Body of pancreas (tissue), 4 donors: ENCODE measurements around the gene ADAM33. TPM values are rescaled to one million over a fixed set of nuclear protein-coding genes. Genes with fewer than 3 reads are reported as not detected.

Source experiments
- ATAC-seq: fragments of 150-250 bp; one replicate; pipeline ENCODE4 v1.9.1; 2016
- DNase-seq, 4 donors: peaks; one replicate each; pipeline ENCODE4 v3.0.0-alpha.2; 2019
- H3K27ac ChIP-seq, 4 donors: fragments of 200-600 bp; sonication (generic); 1 replicate in 3 of 4; 2 replicates in 1 of 4; pipeline versions ENCODE4 v1.5.1 to v1.6.1; 2016 to 2019; ENCODE audit warnings: mild to moderate bottlenecking in 1 of 4, mixed read lengths in 1 of 4, moderate library complexity in 1 of 4
- H3K27me3 ChIP-seq, 2 donors: fragments of 200-600 bp; sonication (generic); one replicate each; pipeline ENCODE4 v1.6.0; 2016; ENCODE audit warnings: mild to moderate bottlenecking in 1 of 2
- H3K36me3 ChIP-seq, 2 donors: fragments of 200-600 bp; sonication (generic); replicated peaks in 1 of 2; 2 replicates each; pipeline ENCODE4 v1.5.1; 2016; ENCODE audit warnings: low read depth in 2 of 2; ENCODE audit not compliant: insufficient read depth in 1 of 2
- H3K4me1 ChIP-seq: fragments of 200-600 bp; sonication (generic); one replicate; pipeline ENCODE4 v1.6.0; 2016
- H3K4me3 ChIP-seq, 2 donors: fragments of 200-600 bp; sonication (generic); 1 replicate in 1 of 2; 2 replicates in 1 of 2; pipeline ENCODE4 v1.5.1; 2016 to 2019
- H3K9me3 ChIP-seq, 3 donors: fragments of 200-600 bp; sonication (generic); 1 replicate in 2 of 3; 2 replicates in 1 of 3; pipeline ENCODE4 v1.5.1; 2016
- POLR2A ChIP-seq, 3 donors: fragments of 450-650 bp; IDR thresholded peaks; one replicate each; pipeline ENCODE4 v1.6.1; 2016; ENCODE audit warnings: antibody characterized with exemption in 3 of 3, mild to moderate bottlenecking in 2 of 3
- WGBS, 2 donors: methylation state at CpG; one replicate each; pipeline ENCODE4 v1.1.5; 2017; 5-methylcytosine and 5-hydroxymethylcytosine counted together
- intact Hi-C: fragments of 100-400 bp; cut with DNase I; formaldehyde crosslinking; loops from one replicate; pipeline ENCODE4 v1.15.1; 2023
- total RNA-seq, 2 donors: library from RNA; depleted of rRNA; stranded (reverse); fragments of >200 nt; gene quantifications; one replicate each; pipeline ENCODE4 v1.1.0, GENCODE V29; 2016
- TF ChIP-seq, protein P1 (sequence below), 7 experiments: fragments of 450-650 bp in 4 of 7; fragments of 200-600 bp in 3 of 7; sonication (generic) in 3 of 7; IDR thresholded peaks; one replicate each; pipeline ENCODE4 v1.5.1; 2016 to 2019; ENCODE audit warnings: antibody characterized with exemption in 7 of 7

ADAM33 gene
- total RNA-seq, 2 donors from 2014 or later = 11.2 to 29.0 TPM

DNA sequence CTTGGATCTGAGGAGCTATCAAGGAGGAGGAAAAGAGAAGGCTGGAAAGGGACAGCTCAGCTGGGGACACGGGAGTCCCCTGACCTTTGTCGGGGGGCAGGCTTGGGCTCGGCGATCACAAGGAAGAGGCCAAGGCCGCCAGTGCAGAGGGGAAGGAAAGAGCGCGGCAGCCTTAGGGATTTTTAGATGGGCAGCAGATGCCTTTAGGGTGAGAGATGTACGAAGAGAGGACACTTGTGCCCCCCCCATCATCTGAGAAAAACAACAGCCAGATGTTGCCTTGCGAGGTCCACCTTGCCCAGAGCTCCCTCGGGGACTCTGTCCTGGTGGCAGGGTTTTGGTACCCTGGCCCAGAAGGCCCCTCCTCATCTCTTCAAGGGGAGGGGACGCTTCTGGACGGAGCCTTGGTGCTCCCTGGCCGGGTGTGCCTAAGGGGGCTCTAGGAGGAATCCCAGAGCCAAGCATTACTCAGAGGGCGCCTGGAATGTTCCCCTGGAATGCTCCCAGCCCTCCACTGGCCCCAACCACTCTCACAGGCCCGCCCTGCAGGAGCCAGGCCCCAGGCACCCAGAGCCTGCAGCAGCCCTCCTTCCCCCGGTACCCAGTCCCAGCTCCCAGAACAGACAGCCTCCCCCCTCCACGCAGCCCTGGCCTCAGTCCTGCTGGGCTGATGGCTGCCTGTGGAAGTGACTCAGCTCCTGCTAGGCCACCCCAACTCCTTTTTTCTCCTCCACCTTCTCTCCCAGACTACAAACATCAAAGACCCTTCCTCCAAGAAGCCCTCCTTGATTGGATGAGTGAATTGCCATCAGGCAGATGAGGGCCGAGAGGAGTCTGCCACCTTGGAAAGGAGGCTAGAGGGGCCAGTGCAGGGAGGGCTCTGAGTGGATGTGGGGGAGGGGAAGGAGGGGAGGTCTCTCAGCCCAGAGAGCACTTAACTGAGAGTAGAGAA is 1.8 kb downstream of the ADAM33 start:
- Histone ChIP-seq H3K4me3 (no peak overlapping the region), H3K9me3 (no peaks in the 10 kb centered on the region), H3K4me1 (peaks cover 8% of the 10 kb centered on the region), H3K27ac (peak overlapping the region in 1 of 4 donors; percentile 1), H3K36me3 (no peaks in the 10 kb centered on the region), H3K27me3 (peaks cover 0 to 20% of the 10 kb centered on the region in 2 donors)
- WGBS, 2 donors = 74 to 77% methylated on average over 18 of the region's 18 CpGs
- ATAC-seq = no peak
- DNase-seq = peak in 2 of 4 donors; percentile 19 to 36
- intact Hi-C loops = loop anchor here (10.0 kb wide), 2 partner anchors 175 to 395 kb away; no protein-coding TSS in a partner anchor
- TF ChIP-seq, protein P1, sequence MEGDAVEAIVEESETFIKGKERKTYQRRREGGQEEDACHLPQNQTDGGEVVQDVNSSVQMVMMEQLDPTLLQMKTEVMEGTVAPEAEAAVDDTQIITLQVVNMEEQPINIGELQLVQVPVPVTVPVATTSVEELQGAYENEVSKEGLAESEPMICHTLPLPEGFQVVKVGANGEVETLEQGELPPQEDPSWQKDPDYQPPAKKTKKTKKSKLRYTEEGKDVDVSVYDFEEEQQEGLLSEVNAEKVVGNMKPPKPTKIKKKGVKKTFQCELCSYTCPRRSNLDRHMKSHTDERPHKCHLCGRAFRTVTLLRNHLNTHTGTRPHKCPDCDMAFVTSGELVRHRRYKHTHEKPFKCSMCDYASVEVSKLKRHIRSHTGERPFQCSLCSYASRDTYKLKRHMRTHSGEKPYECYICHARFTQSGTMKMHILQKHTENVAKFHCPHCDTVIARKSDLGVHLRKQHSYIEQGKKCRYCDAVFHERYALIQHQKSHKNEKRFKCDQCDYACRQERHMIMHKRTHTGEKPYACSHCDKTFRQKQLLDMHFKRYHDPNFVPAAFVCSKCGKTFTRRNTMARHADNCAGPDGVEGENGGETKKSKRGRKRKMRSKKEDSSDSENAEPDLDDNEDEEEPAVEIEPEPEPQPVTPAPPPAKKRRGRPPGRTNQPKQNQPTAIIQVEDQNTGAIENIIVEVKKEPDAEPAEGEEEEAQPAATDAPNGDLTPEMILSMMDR (IDR thresholded peaks at IDR 0.05) = no peak
- no peak for TF ChIP-seq POLR2A (IDR thresholded peaks at IDR 0.05)

GRCh38 chr20:3678856-3679720 is 2.7 kb downstream of the ADAM33 start:
- Histone ChIP-seq H3K27ac (no peak overlapping the region), H3K36me3 (no peaks in the 10 kb centered on the region), H3K9me3 (no peaks in the 10 kb centered on the region), H3K4me1 (peaks cover 8% of the 10 kb centered on the region), H3K27me3 (peaks cover 0 to 20% of the 10 kb centered on the region in 2 donors), H3K4me3 (no peak overlapping the region)
- DNase-seq (no peak), ATAC-seq (no peak)
- 80 to 84% methylated on average over 14 of the region's 14 CpGs for WGBS, 2 donors
- intact Hi-C loops = loop anchor here (10.0 kb wide), 2 partner anchors 176 to 396 kb away; no protein-coding TSS in a partner anchor
- TF ChIP-seq POLR2A (IDR thresholded peaks at IDR 0.05) = no peak
- TF ChIP-seq, protein P1 (IDR thresholded peaks at IDR 0.05) = no peak

DNA sequence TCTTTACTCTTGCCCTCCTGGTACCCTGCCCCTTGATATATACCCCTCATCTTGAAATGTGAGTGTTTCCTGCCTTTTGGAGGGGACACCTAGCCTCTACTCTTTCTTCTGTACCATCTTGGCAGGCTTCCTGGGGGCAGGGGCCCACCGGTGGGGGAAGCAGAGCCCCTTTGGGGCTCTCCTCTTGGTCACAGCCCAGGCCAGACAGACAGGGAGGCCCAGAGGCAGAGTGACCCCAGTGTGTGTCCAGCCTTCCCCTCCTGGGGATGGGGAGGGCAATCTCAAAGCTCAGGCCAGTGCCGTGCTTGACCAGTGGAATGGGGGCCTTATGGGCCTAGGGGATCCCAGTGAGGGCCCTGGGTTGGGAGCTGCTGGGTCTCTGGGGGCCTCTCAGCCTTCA is 3.6 kb downstream of the ADAM33 start:
- H3K9me3 ChIP-seq = no peaks in the 10 kb centered on the region
- ATAC-seq (no peak), DNase-seq (no peak)
- intact Hi-C loops = loop anchor here (10.0 kb wide), 2 partner anchors 177 to 397 kb away; no protein-coding TSS in a partner anchor
- no peak overlapping the region for H3K27ac ChIP-seq
- WGBS, 2 donors = 36 to 74% methylated on average over 2 of the region's 2 CpGs
- H3K4me1 ChIP-seq = peaks cover 8% of the 10 kb centered on the region
- no peaks in the 10 kb centered on the region for H3K36me3 ChIP-seq
- no peak overlapping the region for H3K4me3 ChIP-seq
- TF ChIP-seq POLR2A (IDR thresholded peaks at IDR 0.05) = no peak
- TF ChIP-seq, protein P1 (IDR thresholded peaks at IDR 0.05) = no peak
- H3K27me3 ChIP-seq = peaks cover 0 to 23% of the 10 kb centered on the region in 2 donors

DNA sequence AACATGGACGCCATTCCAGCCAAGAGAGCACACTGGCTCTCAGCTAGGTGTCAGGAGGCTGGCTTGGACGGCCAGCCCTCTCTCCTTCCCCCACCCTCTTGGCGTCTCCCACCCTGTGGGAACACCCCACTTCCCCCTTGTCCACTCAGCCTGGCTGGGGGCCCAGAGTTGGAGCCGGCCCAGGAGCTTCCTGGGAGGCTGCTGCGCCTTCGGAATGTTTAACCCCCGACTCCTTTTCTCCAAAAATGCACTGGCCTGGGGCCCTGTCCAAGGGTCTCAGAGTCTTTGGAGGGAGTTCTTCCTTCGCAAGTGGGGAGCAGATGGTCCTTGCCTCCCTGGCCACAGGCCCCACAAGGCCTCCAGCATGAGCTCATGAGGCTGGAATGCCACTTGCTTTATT is 4.1 kb downstream of the ADAM33 start:
- Histone ChIP-seq H3K4me3 (no peak overlapping the region), H3K9me3 (no peaks in the 10 kb centered on the region), H3K27me3 (peaks cover 0 to 28% of the 10 kb centered on the region in 2 donors), H3K36me3 (no peaks in the 10 kb centered on the region), H3K27ac (no peak overlapping the region), H3K4me1 (peaks cover 12% of the 10 kb centered on the region)
- DNase-seq (no peak), ATAC-seq (no peak)
- WGBS, 2 donors = 46 to 52% methylated on average over 4 to 8 of the region's 8 CpGs
- intact Hi-C loops = loop anchor here (10.0 kb wide), 2 partner anchors 177 to 397 kb away; no protein-coding TSS in a partner anchor
- TF ChIP-seq, protein P1 (IDR thresholded peaks at IDR 0.05) = no peak
- no peak for TF ChIP-seq POLR2A (IDR thresholded peaks at IDR 0.05)
